Measurements from ENCODE around the gene ARHGEF40. TPM values are rescaled to one million over a fixed set of nuclear protein-coding genes. Genes with fewer than 3 reads are reported as not detected.
A peak's percentile ranks its signal among the peaks of the same experiment; 100 is the strongest.

Gene ARHGEF40
- total RNA-seq, 1 donor from 2014 or later, result 81.1 TPM

- DNase-seq (ENCODE audit: low spot score), result no peak
These were observed 10.1 kb upstream of the ARHGEF40 start for GRCh38 chr14:21059842-21060613.

- no peak for DNase-seq (ENCODE audit: low spot score)
These were observed 9.3 kb upstream of the ARHGEF40 start for GRCh38 chr14:21060614-21061346.

DNA sequence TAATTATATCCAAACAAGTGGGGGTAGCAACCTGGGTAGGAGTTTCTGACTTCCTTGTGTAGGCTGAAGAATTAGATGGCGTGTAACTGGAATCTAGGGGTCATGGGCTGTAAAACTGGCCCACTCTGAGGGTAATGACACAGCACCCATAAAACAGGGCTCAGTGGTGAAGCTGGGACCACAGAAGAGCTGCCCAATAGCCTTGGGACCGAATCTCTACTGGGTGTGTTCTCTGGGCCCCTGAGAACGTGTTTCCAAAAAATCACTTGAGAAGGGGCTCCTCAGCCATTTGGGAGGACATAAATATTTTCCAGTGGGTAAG, 8.8 kb upstream of the ARHGEF40 start:
- DNase-seq (ENCODE audit: low spot score), result no peak

- DNase-seq (ENCODE audit: low spot score), result no peak
These were observed 6.6 kb upstream of the ARHGEF40 start for GRCh38 chr14:21063479-21063878.

DNA sequence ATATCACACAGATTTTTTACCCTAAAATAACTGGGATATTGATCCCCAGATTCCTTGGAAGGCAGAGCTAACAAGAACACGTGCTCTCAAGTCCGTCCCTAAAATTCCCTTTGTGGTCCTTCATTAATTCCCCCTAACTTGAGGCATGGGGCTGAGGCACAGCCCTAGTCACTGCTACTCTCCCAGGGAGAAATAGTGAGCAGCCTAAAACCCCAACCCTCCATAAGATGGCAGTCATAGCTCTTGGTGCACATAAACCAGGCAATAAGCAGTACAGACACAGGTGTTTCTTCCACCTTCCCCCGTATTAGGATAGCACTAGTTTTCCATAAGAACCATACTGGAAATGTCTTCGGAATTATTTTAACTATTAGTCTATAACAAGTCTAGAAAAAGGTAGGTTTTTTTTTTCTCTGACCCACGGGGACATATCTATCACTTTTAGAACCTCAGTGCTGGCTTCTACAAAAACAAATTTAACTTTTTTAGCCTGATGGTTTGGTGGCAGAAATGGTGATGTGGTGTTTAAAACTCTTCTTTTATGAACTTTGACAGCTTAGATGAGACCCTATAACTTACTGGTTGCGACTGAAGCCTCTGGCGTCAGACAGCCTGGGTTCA, 3.1 kb upstream of the ARHGEF40 start:
- DNase-seq (ENCODE audit: low spot score), result no peak

- DNase-seq (ENCODE audit: low spot score), result peak; percentile 88
These were observed 1.4 kb upstream of the ARHGEF40 start for GRCh38 chr14:21068521-21069387.

DNA sequence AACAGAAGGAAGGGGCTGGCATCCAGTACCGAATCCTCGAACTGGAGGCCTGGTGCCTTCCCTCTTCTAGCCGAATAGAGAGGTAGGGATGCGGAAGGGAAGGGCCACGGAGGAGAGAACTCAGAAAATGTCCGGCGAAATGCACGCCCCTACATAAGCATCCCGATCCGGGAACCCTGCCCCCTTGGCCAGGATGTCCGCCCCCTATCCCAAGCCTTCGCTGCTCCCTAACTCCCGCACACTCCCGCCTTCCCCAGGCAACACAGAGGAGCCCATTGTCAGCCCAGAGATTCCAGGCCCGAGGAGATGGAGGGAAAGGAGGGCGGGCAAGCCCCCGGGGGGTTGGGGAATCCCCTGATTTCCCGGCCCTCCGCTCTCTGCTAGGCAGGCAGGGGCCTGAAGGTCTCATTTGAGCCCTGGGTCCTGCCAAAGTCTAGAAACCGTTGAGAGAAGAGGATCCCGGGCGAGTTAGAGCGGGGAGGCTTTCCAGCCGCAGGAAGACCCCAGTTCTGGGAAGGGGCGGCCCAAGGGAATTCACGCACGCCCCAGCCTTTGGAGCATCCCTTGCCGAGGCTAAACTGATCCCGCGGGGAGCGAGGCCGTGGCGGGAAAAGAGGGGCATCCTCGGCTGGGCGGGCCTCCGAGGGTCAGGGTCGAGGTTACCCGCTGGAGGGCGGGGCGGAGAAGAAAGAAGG, 569 bp upstream of the ARHGEF40 start:
- peak; percentile 78 for DNase-seq (ENCODE audit: low spot score)

DNA sequence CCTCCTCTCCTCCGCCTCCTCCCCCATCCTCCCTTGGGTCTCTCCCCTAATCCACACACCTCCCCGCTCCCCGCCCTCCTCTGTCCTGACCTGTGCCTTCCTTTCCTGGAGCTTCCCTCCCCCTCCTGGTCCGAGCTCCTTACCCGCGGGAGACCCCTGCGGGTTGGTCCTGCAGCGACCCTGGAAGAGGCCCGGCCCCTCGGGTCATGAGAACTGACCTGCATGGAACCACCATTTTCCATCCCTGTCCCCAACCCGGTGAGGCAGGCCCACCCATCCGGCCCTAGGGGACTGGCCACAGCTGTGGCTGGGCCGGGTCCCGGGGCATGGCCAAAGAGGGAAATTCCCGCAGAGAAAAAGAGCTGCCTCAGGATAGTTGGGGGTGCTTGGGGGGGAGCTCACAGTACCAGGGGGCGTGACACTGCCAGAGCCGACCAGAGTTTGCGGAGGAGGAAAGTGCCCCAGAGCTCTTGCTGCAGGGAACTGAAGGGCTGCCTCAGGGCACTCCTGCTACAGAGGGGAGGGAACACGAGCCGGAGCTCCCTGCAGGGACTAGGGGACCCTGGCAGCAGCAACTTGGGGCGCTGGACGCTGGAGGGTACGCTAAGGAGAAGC, 613 bp downstream of the ARHGEF40 start:
- peak; percentile 88 for DNase-seq (ENCODE audit: low spot score)

DNA sequence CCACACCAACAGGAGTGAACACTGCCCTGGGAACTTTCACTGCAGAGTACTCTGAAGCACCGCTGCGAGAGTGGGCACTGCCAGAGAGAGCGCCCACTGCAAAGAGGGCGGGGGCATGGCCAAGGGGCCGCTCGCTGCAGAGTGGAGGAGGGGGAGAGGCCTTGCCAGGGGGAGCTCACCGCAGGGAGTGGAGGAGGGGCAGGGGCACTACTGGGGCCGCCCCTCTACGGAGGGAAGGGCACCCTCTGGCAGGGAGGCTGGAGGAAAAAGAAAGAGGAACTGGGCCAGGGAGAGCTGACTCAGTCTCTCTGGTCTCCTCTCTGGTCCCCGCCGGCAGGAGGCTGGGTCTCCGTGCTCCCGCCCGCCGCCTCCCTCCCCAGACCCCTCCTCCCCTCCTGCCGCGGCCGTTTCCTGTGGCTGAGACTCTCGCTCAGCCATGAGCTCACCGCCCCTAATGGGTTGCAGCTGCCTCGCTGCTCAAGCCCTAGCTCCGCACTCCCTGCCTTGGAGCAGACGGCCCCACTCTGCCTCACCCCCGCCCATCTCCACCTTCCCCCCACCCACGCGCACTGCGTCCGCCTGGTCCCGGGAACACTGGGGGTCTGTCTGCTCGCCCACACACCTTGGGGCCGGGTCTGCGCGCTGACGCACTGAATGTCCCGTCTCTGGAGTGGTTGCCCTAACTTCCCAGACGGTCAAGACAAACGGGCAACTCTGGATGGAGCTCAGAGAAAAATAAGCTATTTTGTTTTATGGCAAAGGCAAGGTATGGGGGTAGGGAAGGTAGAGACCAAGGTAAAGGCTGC, 1.3 kb downstream of the ARHGEF40 start:
- peak; percentile 92 for DNase-seq (ENCODE audit: low spot score)

GRCh38 chr14:21072031-21072473, 1.9 kb downstream of the ARHGEF40 start:
- peak; percentile 49 for DNase-seq (ENCODE audit: low spot score)

GRCh38 chr14:21072781-21073339, 2.8 kb downstream of the ARHGEF40 start:
- DNase-seq (ENCODE audit: low spot score), result peak; percentile 47

DNA sequence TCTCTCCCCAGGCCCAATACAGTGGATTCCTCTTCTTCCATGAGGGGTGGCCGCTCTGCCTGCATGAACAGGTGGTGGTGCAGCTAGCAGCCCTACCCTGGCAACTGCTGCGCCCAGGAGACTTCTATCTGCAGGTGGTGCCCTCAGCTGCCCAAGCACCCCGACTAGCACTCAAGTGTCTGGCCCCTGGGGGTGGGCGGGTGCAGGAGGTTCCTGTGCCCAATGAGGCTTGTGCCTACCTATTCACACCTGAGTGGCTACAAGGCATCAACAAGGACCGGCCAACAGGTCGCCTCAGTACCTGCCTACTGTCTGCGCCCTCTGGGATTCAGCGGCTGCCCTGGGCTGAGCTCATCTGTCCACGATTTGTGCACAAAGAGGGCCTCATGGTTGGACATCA, 3.8 kb downstream of the ARHGEF40 start:
- peak; percentile 51 for DNase-seq (ENCODE audit: low spot score)

GRCh38 chr14:21074398-21075272, 4.5 kb downstream of the ARHGEF40 start:
- no peak for DNase-seq (ENCODE audit: low spot score)

DNA sequence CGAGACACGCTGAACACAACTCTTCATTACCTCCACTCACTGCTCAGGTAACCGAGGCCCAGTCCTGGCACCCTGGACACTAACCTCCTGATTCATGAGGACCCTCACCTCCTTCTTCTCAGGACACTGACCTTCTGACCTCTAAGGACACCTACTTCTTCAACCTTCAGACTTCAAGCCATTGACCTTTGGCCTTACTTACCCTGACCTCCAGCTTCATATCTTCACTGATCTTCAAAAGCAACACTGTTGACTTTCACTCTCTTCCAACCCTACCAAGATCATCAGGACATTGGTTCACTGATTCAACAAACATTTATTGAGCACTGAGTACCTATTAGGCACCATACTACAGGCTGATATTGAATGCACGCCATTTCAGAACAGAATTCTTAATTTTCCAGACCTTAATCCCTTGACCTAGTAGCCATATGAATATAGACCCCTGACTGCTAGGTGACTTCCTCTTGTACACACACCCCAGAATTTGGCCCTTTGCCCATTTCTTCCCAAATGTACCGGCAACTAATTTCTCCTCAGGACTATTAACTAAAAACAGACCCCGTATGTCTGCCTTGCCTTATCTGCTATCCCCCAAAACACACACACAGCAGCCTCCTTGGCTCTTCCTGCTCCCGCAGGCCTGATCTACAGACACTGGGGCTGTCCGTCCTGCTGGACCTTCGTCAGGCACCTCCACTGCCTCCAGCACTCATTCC, 5.8 kb downstream of the ARHGEF40 start:
- DNase-seq (ENCODE audit: low spot score), result no peak

GRCh38 chr14:21077672-21078071, 7.6 kb downstream of the ARHGEF40 start:
- DNase-seq (ENCODE audit: low spot score), result no peak

DNA sequence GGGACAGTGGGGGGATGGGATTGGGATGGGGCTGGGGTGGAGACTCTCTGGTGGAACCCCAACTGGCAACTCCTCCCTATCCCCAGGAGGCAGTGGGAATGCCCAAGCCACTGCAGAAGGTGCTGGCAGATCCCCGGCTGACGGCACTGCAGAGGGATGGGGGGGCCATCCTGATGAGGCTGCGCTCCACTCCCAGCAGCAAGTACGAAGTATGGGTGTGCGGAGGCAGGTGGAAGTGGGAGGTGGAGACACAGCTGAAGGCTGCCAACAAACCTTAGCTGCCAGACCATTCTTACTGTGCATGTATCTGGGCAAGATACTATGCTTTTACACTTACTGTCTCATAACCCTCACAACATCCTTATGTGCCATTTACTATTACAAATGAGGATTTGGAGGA, 8.2 kb downstream of the ARHGEF40 start:
- no peak for DNase-seq (ENCODE audit: low spot score)

GRCh38 chr14:21078726-21079125, 8.6 kb downstream of the ARHGEF40 start:
- DNase-seq (ENCODE audit: low spot score), result no peak
